ENCODE measurements around the gene MPIG6B.

DNA sequence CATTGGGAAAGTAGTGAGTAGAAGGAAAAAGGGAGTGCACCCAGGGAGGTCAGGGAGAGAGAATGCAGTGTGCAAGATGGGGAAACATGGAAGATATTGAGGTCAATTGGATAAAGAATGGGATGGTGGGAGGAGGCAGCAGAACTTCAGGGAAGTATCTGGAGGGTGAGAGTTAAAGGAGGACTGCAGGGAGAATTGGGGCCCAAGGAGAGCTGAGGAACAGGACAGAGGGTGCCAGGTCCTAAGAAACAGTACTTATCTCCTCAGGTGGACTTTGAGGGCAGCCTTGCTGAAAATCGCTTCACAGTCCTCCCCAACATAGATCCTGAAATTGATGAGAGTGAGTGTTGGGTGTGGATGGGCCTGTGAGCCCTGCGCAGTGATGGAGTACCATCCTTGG is 35.1 kb downstream of the MPIG6B start:
- TF ChIP-seq, protein P1, sequence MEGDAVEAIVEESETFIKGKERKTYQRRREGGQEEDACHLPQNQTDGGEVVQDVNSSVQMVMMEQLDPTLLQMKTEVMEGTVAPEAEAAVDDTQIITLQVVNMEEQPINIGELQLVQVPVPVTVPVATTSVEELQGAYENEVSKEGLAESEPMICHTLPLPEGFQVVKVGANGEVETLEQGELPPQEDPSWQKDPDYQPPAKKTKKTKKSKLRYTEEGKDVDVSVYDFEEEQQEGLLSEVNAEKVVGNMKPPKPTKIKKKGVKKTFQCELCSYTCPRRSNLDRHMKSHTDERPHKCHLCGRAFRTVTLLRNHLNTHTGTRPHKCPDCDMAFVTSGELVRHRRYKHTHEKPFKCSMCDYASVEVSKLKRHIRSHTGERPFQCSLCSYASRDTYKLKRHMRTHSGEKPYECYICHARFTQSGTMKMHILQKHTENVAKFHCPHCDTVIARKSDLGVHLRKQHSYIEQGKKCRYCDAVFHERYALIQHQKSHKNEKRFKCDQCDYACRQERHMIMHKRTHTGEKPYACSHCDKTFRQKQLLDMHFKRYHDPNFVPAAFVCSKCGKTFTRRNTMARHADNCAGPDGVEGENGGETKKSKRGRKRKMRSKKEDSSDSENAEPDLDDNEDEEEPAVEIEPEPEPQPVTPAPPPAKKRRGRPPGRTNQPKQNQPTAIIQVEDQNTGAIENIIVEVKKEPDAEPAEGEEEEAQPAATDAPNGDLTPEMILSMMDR (IDR thresholded peaks at IDR 0.05), result no peak
- no peak for TF ChIP-seq POLR2A (IDR thresholded peaks at IDR 0.05)
